Neural cell (in vitro differentiated cells): ENCODE results near the gene SDS. TPM values are rescaled to one million over a fixed set of nuclear protein-coding genes. Genes with fewer than 3 reads are reported as not detected.

Experiments used
- H2AFZ ChIP-seq: fragments of 200-600, 300-800 bp; sonication (generic), shearing (Covaris generic); 2 replicates; pipeline ENCODE4 v1.6.0; 2014; ENCODE audit warnings: low read depth, mild to moderate bottlenecking, antibody characterized with exemption, low read length, moderate library complexity
- H3F3A ChIP-seq: fragments of 200-600 bp; shearing (Covaris generic); 2 replicates; pipeline ENCODE4 v1.6.1; 2016; ENCODE audit warnings: mild to moderate bottlenecking, moderate library complexity, mixed read lengths, antibody characterized with exemption, low read length; ENCODE audit not compliant: insufficient read depth, poor library complexity, severe bottlenecking
- H3K27ac ChIP-seq: fragments of 200-600, 300-800 bp; sonication (generic), shearing (Covaris generic); 2 replicates; pipeline ENCODE4 v1.5.1; 2014; ENCODE audit warnings: mild to moderate bottlenecking, low read length, moderate library complexity
- H3K27me3 ChIP-seq: fragments of 300-800, 200-600 bp; sonication (generic), shearing (Covaris generic); 2 replicates; pipeline ENCODE4 v1.6.0; 2014; ENCODE audit warnings: mild to moderate bottlenecking, low read depth, low read length, moderate library complexity; ENCODE audit not compliant: insufficient read depth
- H3K36me3 ChIP-seq: fragments of 300-800, 200-600 bp; sonication (generic), shearing (Covaris generic); 2 replicates; pipeline ENCODE4 v1.5.1; 2014; ENCODE audit warnings: mild to moderate bottlenecking, antibody characterized with exemption, low read length, moderate library complexity; ENCODE audit not compliant: insufficient read depth
- H3K4me2 ChIP-seq: fragments of 300-800, 200-600 bp; sonication (generic), shearing (Covaris generic); 2 replicates; pipeline ENCODE4 v1.6.0; 2014; ENCODE audit warnings: mild to moderate bottlenecking, low read length
- H3K4me3 ChIP-seq: fragments of 300-800, 200-600 bp; sonication (generic), shearing (Covaris generic); 2 replicates; pipeline ENCODE4 v1.5.1; 2014; ENCODE audit warnings: mild to moderate bottlenecking, low read length, moderate library complexity
- H3K79me2 ChIP-seq: fragments of 200-600 bp; shearing (Covaris generic); replicated peaks from 2 replicates; pipeline ENCODE4 v1.6.0; 2014; ENCODE audit warnings: mild to moderate bottlenecking, low read length, moderate library complexity; ENCODE audit not compliant: insufficient read depth
- H3K9ac ChIP-seq: fragments of 300-800, 200-600 bp; sonication (generic), shearing (Covaris generic); 2 replicates; pipeline ENCODE4 v1.6.1; 2016; ENCODE audit warnings: mild to moderate bottlenecking, low read length, mixed read lengths
- H3K9me2 ChIP-seq: fragments of 200-600 bp; shearing (Covaris generic); 2 replicates; pipeline ENCODE4 v1.6.1; 2016; ENCODE audit warnings: mild to moderate bottlenecking, low read length, mixed read lengths; ENCODE audit not compliant: insufficient read depth
- H3K9me3 ChIP-seq: fragments of 200-600, 300-800 bp; sonication (generic), shearing (Covaris generic); 2 replicates; pipeline ENCODE4 v1.6.1; 2016; ENCODE audit warnings: mild to moderate bottlenecking, mixed run types, low read length, moderate library complexity, mixed read lengths
- H4K20me1 ChIP-seq: fragments of 200-600 bp; shearing (Covaris generic); 2 replicates; pipeline ENCODE4 v1.6.1; 2016; ENCODE audit warnings: mild to moderate bottlenecking, mixed run types; ENCODE audit not compliant: insufficient read depth
- EP300 ChIP-seq: fragments of 450-650 bp; conservative IDR thresholded peaks from 2 replicates; pipeline ENCODE4 v1.6.1; 2014; ENCODE audit warnings: antibody characterized with exemption, mild to moderate bottlenecking, moderate library complexity; ENCODE audit not compliant: poor library complexity, severe bottlenecking
- EZH2 ChIP-seq: fragments of 200-600, 300-800 bp; shearing (Covaris generic), sonication (generic); IDR thresholded peaks from 2 replicates; pipeline ENCODE4 v1.6.1; 2014; ENCODE audit warnings: antibody characterized with exemption, low read length, borderline replicate concordance, mild to moderate bottlenecking; ENCODE audit not compliant: insufficient read depth, poor library complexity, severe bottlenecking
- MXI1 ChIP-seq: fragments of 450-650 bp; conservative IDR thresholded peaks from 2 replicates; pipeline ENCODE4 v1.6.1; 2014; ENCODE audit warnings: antibody characterized with exemption, mild to moderate bottlenecking; ENCODE audit not compliant: poor library complexity, severe bottlenecking
- POLR2AphosphoS5 ChIP-seq: IDR thresholded peaks from 2 replicates; pipeline ENCODE4 v1.6.1; 2012
- RAD21 ChIP-seq: fragments of 450-650 bp; conservative IDR thresholded peaks from 2 replicates; pipeline ENCODE4 v1.6.1; 2014; ENCODE audit warnings: antibody characterized with exemption, mild to moderate bottlenecking, moderate library complexity
- SMC3 ChIP-seq: fragments of 450-650 bp; conservative IDR thresholded peaks from 2 replicates; pipeline ENCODE4 v1.6.1; 2014; ENCODE audit warnings: antibody characterized with exemption, mild to moderate bottlenecking, moderate library complexity; ENCODE audit not compliant: poor library complexity
- TAF1 ChIP-seq: IDR thresholded peaks from 2 replicates; pipeline ENCODE4 v1.6.1; 2012; ENCODE audit warnings: low read depth
- polyA plus RNA-seq: library from polyadenylated mRNA; depleted of rRNA; stranded (reverse); fragments of >200 nt; gene quantifications from 2 replicates; pipeline ENCODE4 v1.2.3, GENCODE V29; 2014
- TF ChIP-seq, protein P1 (sequence below): fragments of 450-650 bp; IDR thresholded peaks from 2 replicates; pipeline ENCODE4 v1.5.1; 2014; ENCODE audit warnings: antibody characterized with exemption, mild to moderate bottlenecking, moderate library complexity; ENCODE audit not compliant: poor library complexity, severe bottlenecking
- TF ChIP-seq, protein P2 (sequence below): IDR thresholded peaks from 2 replicates; pipeline ENCODE4 v1.6.1; 2012; ENCODE audit warnings: borderline replicate concordance

The SDS gene
- polyA plus RNA-seq, 1 donor from 2014 or later: not detected

DNA sequence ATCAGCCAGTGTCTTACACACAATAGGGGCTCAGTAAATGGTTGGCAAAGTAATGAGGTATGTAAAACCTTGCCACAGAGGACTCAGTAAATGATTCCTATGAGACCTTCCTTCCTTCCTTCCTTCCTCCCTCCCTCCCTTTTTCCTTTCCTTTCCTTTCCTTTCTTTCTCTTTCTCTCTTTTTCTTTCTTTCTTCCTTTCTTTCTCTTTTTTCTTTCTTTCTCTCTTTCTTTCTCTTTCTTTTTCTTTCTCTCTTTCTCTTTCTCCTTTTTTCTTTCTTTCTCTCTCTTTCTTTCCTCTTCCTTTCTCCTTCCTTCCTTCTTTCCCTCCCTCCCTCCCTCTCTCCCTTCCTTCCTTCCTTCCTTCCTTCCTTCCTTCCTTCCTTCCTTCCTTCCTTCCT is 7.5 kb downstream of the SDS start:
- TF ChIP-seq EZH2: no peak
- no peak for TF ChIP-seq POLR2AphosphoS5
- TF ChIP-seq, protein P1, sequence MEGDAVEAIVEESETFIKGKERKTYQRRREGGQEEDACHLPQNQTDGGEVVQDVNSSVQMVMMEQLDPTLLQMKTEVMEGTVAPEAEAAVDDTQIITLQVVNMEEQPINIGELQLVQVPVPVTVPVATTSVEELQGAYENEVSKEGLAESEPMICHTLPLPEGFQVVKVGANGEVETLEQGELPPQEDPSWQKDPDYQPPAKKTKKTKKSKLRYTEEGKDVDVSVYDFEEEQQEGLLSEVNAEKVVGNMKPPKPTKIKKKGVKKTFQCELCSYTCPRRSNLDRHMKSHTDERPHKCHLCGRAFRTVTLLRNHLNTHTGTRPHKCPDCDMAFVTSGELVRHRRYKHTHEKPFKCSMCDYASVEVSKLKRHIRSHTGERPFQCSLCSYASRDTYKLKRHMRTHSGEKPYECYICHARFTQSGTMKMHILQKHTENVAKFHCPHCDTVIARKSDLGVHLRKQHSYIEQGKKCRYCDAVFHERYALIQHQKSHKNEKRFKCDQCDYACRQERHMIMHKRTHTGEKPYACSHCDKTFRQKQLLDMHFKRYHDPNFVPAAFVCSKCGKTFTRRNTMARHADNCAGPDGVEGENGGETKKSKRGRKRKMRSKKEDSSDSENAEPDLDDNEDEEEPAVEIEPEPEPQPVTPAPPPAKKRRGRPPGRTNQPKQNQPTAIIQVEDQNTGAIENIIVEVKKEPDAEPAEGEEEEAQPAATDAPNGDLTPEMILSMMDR: no peak
- TF ChIP-seq MXI1: no peak
- TF ChIP-seq EP300: no peak
- Histone ChIP-seq H3K9me2 (no peaks in the 10 kb centered on the region), H3K9me3 (no peaks in the 10 kb centered on the region)

DNA sequence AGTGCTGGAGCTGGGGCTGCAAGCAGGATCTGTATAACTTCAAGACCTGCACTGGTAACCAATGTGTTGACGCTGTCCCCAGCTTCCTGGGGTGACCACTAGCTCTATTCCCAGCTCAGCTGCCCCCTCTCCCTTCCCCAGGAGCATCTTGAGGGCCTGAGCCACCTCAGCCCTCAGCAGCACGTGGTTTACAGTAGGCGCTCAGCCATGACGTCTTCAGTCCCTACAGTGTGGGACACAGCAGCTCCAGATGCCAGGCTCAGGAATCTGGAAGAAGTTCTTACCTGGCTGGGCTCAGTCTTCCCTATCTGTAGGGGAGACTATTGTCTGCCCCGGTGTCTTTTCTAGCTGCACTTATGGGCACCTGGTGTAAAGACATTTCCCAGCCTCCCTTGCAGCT is 8.6 kb downstream of the SDS start:
- TF ChIP-seq, protein P1: no peak

More for the DNA sequence above, 7.5 kb downstream of the SDS start:
- no peak overlapping the region for H3K4me2 ChIP-seq
- no peak overlapping the region for H3K27ac ChIP-seq
- H3K9ac ChIP-seq: no peak overlapping the region
- no peaks in the 10 kb centered on the region for H3K36me3 ChIP-seq
- no peaks in the 10 kb centered on the region for H3F3A ChIP-seq
- H2AFZ ChIP-seq: no peak overlapping the region
- no peak overlapping the region for H3K4me3 ChIP-seq
- H4K20me1 ChIP-seq: no peaks in the 10 kb centered on the region
- no peaks in the 10 kb centered on the region for H3K27me3 ChIP-seq
- H3K79me2 ChIP-seq: no peaks in the 10 kb centered on the region

DNA sequence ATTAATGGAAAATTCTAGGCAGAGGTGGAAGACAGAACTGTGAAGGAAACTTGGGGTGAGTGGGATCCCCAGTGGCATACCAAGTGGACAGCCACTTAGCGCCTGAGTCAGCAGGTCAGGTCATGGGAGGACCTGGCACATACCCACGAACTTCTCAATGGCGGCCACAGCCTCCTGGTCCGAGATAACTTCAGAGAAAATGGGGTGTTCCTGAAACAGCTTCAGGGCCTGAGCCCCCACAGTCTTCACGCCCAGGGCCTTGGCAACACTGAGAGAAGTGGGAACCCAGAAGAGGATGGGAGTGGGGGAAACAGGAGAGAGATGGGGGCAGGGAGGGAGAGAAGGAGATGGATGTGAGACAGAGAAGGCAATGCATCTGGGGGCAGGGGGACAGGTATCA is 9.9 kb downstream of the SDS start:
- Histone ChIP-seq H3K9ac (no peak overlapping the region), H3K27ac (no peak overlapping the region), H3K79me2 (no peaks in the 10 kb centered on the region), H4K20me1 (no peaks in the 10 kb centered on the region), H3K9me3 (no peaks in the 10 kb centered on the region), H3K4me2 (no peak overlapping the region), H3K27me3 (no peaks in the 10 kb centered on the region), H3K36me3 (no peaks in the 10 kb centered on the region), H3K9me2 (no peaks in the 10 kb centered on the region), H3K4me3 (no peak overlapping the region), H3F3A (no peaks in the 10 kb centered on the region), H2AFZ (no peak overlapping the region)
- TF ChIP-seq, protein P2, sequence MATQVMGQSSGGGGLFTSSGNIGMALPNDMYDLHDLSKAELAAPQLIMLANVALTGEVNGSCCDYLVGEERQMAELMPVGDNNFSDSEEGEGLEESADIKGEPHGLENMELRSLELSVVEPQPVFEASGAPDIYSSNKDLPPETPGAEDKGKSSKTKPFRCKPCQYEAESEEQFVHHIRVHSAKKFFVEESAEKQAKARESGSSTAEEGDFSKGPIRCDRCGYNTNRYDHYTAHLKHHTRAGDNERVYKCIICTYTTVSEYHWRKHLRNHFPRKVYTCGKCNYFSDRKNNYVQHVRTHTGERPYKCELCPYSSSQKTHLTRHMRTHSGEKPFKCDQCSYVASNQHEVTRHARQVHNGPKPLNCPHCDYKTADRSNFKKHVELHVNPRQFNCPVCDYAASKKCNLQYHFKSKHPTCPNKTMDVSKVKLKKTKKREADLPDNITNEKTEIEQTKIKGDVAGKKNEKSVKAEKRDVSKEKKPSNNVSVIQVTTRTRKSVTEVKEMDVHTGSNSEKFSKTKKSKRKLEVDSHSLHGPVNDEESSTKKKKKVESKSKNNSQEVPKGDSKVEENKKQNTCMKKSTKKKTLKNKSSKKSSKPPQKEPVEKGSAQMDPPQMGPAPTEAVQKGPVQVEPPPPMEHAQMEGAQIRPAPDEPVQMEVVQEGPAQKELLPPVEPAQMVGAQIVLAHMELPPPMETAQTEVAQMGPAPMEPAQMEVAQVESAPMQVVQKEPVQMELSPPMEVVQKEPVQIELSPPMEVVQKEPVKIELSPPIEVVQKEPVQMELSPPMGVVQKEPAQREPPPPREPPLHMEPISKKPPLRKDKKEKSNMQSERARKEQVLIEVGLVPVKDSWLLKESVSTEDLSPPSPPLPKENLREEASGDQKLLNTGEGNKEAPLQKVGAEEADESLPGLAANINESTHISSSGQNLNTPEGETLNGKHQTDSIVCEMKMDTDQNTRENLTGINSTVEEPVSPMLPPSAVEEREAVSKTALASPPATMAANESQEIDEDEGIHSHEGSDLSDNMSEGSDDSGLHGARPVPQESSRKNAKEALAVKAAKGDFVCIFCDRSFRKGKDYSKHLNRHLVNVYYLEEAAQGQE: no peak
- TF ChIP-seq MXI1 (no peak), SMC3 (no peak), RAD21 (no peak), TAF1 (no peak)
- TF ChIP-seq, protein P1: no peak

More for the DNA sequence above, 8.6 kb downstream of the SDS start:
- Histone ChIP-seq H3K27ac (no peak overlapping the region), H3K9me3 (no peaks in the 10 kb centered on the region), H3K79me2 (no peaks in the 10 kb centered on the region), H3F3A (no peaks in the 10 kb centered on the region), H2AFZ (no peak overlapping the region), H3K4me2 (no peak overlapping the region), H3K9me2 (no peaks in the 10 kb centered on the region), H3K36me3 (no peaks in the 10 kb centered on the region), H3K4me3 (no peak overlapping the region), H4K20me1 (no peaks in the 10 kb centered on the region), H3K27me3 (no peaks in the 10 kb centered on the region), H3K9ac (no peak overlapping the region)
